Measurements from ENCODE around the gene SDCCAG8. TPM values are rescaled to one million over a fixed set of nuclear protein-coding genes. Genes with fewer than 3 reads are reported as not detected.

SDCCAG8 gene
- polyA plus RNA-seq, 2 of the 4 experiments (the other 2 are of a cell fraction), result 48.8 to 64.8 TPM

- Histone ChIP-seq H3K9me3 (no peaks in the 10 kb centered on the region), H3K4me1 (no peaks in the 10 kb centered on the region), H3K4me2 (no peak overlapping the region), H3K4me3 (no peak overlapping the region), H3K27ac (no peak overlapping the region)
- WGBS (ENCODE audit: missing lambda C conversion rate), result 100% methylated on average over 1 of the region's 1 CpG
- CTCF ChIA-PET, result no interaction called here
- POLR2A ChIA-PET, result no interaction called here
- ATAC-seq (no peak), FAIRE-seq (no peak), DNase-seq (ENCODE audit: low read depth in 1 of 2, low spot score in 1 of 2) (no peak)
- TF ChIP-seq ZFP36 (IDR thresholded peaks at IDR 0.05; ENCODE audit: borderline replicate concordance, partially characterized antibody), result no peak
- TF ChIP-seq CBX8 (IDR thresholded peaks at IDR 0.05), result no peak
- TF ChIP-seq BCL3 (IDR thresholded peaks at IDR 0.05), result no peak
- TF ChIP-seq MAZ (IDR thresholded peaks at IDR 0.05; ENCODE audit: borderline replicate concordance, low read depth, low read length), result no peak
- TF ChIP-seq REST (IDR thresholded peaks at IDR 0.05), result no peak
- TF ChIP-seq POLR2AphosphoS2 (conservative IDR thresholded peaks at IDR 0.05; ENCODE audit: low read length), result no peak
- no peak for TF ChIP-seq HES2 (IDR thresholded peaks at IDR 0.05)
- TF ChIP-seq NFE2L2 (conservative IDR thresholded peaks at IDR 0.05; ENCODE audit: low read length), result no peak
- no peak for TF ChIP-seq MAX (IDR thresholded peaks at IDR 0.05)
- TF ChIP-seq ZSCAN20 (CRISPR knock-in tag; IDR thresholded peaks at IDR 0.05), result no peak
- TF ChIP-seq MAFK (IDR thresholded peaks at IDR 0.05; ENCODE audit: partially characterized antibody), result no peak
- no peak for TF ChIP-seq RAD21 (conservative IDR thresholded peaks at IDR 0.05 in 1 of 2, IDR thresholded peaks at IDR 0.05 in 1 of 2)
- TF ChIP-seq HMGXB4 (CRISPR knock-in tag; IDR thresholded peaks at IDR 0.05; ENCODE audit: borderline replicate concordance), result no peak
- TF ChIP-seq HOXB13 (CRISPR knock-in tag; IDR thresholded peaks at IDR 0.05; ENCODE audit: low read depth), result no peak
- TF ChIP-seq PHF8 (IDR thresholded peaks at IDR 0.05; ENCODE audit: borderline replicate concordance, low read depth), result no peak
- TF ChIP-seq TP53 (CRISPR knock-in tag; IDR thresholded peaks at IDR 0.05), result no peak
- no peak for TF ChIP-seq ELK1 (IDR thresholded peaks at IDR 0.05; ENCODE audit: low read depth, low read length)
- TF ChIP-seq KDM1A (IDR thresholded peaks at IDR 0.05; ENCODE audit: low read depth), result no peak
- TF ChIP-seq MYC (IDR thresholded peaks at IDR 0.05; ENCODE audit: borderline replicate concordance, low read length), result no peak
These were observed 279.2 kb downstream of the SDCCAG8 start for GRCh38 chr1:243535014-243535413.

- Histone ChIP-seq H3K27ac (no peak overlapping the region), H3K4me3 (no peak overlapping the region), H3K9me3 (no peaks in the 10 kb centered on the region), H3K4me1 (no peaks in the 10 kb centered on the region), H3K4me2 (no peak overlapping the region)
- no peak for FAIRE-seq
- ChIA-PET POLR2A (no interaction called here), CTCF (no interaction called here)
- no peak for DNase-seq (ENCODE audit: low read depth in 1 of 2, low spot score in 1 of 2)
- ATAC-seq, result no peak
- TF ChIP-seq CBX2 (IDR thresholded peaks at IDR 0.05; ENCODE audit: borderline replicate concordance, low read depth) (no peak), TFCP2L1 (CRISPR knock-in tag; IDR thresholded peaks at IDR 0.05) (no peak), POLR2AphosphoS2 (conservative IDR thresholded peaks at IDR 0.05; ENCODE audit: low read length) (no peak), HOXB5 (CRISPR knock-in tag; IDR thresholded peaks at IDR 0.05) (no peak), EHMT2 (IDR thresholded peaks at IDR 0.05; ENCODE audit: low read depth) (no peak), HOXA7 (CRISPR knock-in tag; IDR thresholded peaks at IDR 0.05) (no peak), REST (IDR thresholded peaks at IDR 0.05) (no peak), EHF (CRISPR knock-in tag; IDR thresholded peaks at IDR 0.05) (no peak), KDM1A (IDR thresholded peaks at IDR 0.05; ENCODE audit: low read depth) (no peak), ZFP36 (IDR thresholded peaks at IDR 0.05; ENCODE audit: borderline replicate concordance, partially characterized antibody) (no peak), SMC3 (IDR thresholded peaks at IDR 0.05) (no peak)
These were observed 283.8 kb downstream of the SDCCAG8 start for GRCh38 chr1:243539636-243540035.

Data from A549 (cell line).